MM.1S (cell line): ENCODE results near the gene NTRK3.

Experiments used
- DNase-seq: peaks from one replicate; pipeline ENCODE4 v3.0.0-alpha.2; 2015
- H2AFZ ChIP-seq: fragments of 300-600 bp; sonication (generic); 2 replicates; pipeline ENCODE4 v1.6.0; 2016; ENCODE audit warnings: antibody characterized with exemption, low read length
- H3F3A ChIP-seq: fragments of 300-600 bp; sonication (generic); 2 replicates; pipeline ENCODE4 v1.6.1; 2016; ENCODE audit warnings: mild to moderate bottlenecking, antibody characterized with exemption, low read length, moderate library complexity, mixed read lengths; ENCODE audit not compliant: insufficient read depth
- H3K27ac ChIP-seq: fragments of 300-600 bp; sonication (generic); 2 replicates; pipeline ENCODE4 v1.5.1; 2016; ENCODE audit warnings: mild to moderate bottlenecking, low read length
- H3K27me3 ChIP-seq: fragments of 300-600 bp; sonication (generic); replicated peaks from 2 replicates; pipeline ENCODE4 v1.6.0; 2016; ENCODE audit warnings: low read length; ENCODE audit not compliant: insufficient read depth
- H3K36me3 ChIP-seq: fragments of 300-600 bp; sonication (generic); replicated peaks from 2 replicates; pipeline ENCODE4 v1.6.1; 2016; ENCODE audit warnings: mild to moderate bottlenecking, low read length, mixed read lengths; ENCODE audit not compliant: insufficient read depth
- H3K4me1 ChIP-seq: fragments of 300-600 bp; sonication (generic); 2 replicates; pipeline ENCODE4 v1.6.1; 2016; ENCODE audit warnings: low read length, mixed read lengths
- H3K4me2 ChIP-seq: fragments of 300-600 bp; sonication (generic); 2 replicates; pipeline ENCODE4 v1.6.0; 2016; ENCODE audit warnings: low read depth, low read length
- H3K4me3 ChIP-seq: fragments of 300-600 bp; sonication (generic); 2 replicates; pipeline ENCODE4 v1.5.1; 2016; ENCODE audit warnings: low read length, mixed read lengths
- H3K79me2 ChIP-seq: fragments of 300-600 bp; sonication (generic); 2 replicates; pipeline ENCODE4 v1.6.1; 2016; ENCODE audit warnings: mixed run types, low read length, mixed read lengths
- H3K9ac ChIP-seq: fragments of 300-600 bp; sonication (generic); 2 replicates; pipeline ENCODE4 v1.6.1; 2016; ENCODE audit warnings: low read length, mixed read lengths
- H3K9me2 ChIP-seq: fragments of 300-600 bp; sonication (generic); replicated peaks from 2 replicates; pipeline ENCODE4 v1.6.1; 2016; ENCODE audit warnings: mild to moderate bottlenecking, low read length, mixed read lengths; ENCODE audit not compliant: insufficient read depth
- H3K9me3 ChIP-seq: fragments of 300-600 bp; sonication (generic); replicated peaks from 2 replicates; pipeline ENCODE4 v1.6.1; 2016; ENCODE audit warnings: mild to moderate bottlenecking, low read length, mixed read lengths; ENCODE audit not compliant: insufficient read depth
- H4K20me1 ChIP-seq: fragments of 300-600 bp; sonication (generic); 2 replicates; pipeline ENCODE4 v1.6.1; 2016; ENCODE audit warnings: mild to moderate bottlenecking, low read length, moderate library complexity, mixed read lengths; ENCODE audit not compliant: insufficient read depth
- EZH2 ChIP-seq: fragments of 300-600 bp; sonication (generic); optimal IDR thresholded peaks from 2 replicates; pipeline ENCODE3; 2017; ENCODE audit warnings: low read depth, mild to moderate bottlenecking, antibody characterized with exemption, low read length, mixed read lengths
- EZH2phosphoT487 ChIP-seq: fragments of 300-600 bp; sonication (generic); IDR thresholded peaks from 2 replicates; pipeline ENCODE4 v1.6.1; 2018; ENCODE audit warnings: antibody characterized with exemption, low read length
- TF ChIP-seq, protein P1 (sequence below): fragments of 300-600 bp; sonication (generic); IDR thresholded peaks from 2 replicates; pipeline ENCODE4 v1.5.1; 2016; ENCODE audit warnings: antibody characterized with exemption, low read length, mixed read lengths

Gene NTRK3

DNA sequence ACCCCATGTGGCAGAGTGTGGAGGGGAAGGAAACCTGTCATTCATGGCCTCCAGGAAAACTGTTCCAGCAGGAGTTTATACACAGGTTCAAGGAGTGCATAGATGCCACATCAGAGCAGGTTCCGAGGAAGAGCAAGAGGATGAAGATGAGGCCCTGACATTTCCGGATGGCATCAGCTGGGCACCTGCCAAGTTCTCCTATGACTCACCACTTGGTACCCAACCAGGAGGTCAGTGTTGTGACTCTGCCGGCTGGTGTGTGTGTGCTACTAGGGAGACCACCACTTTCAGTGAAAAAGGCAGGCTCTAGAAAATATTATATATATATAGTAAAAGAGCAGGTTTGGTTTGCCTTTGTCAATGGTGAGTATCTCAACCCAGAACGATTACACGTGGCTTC, 69.3 kb downstream of the NTRK3 start:
- H3K27me3 ChIP-seq, result no peaks in the 10 kb centered on the region
- H3K79me2 ChIP-seq, result no peaks in the 10 kb centered on the region
- H3K4me3 ChIP-seq, result no peak overlapping the region
- H3K9ac ChIP-seq, result no peak overlapping the region
- no peak overlapping the region for H2AFZ ChIP-seq
- no peaks in the 10 kb centered on the region for H3K9me3 ChIP-seq
- H3K4me1 ChIP-seq, result peaks cover 3% of the 10 kb centered on the region; the same call in 1 of the 2 replicates
- H3K9me2 ChIP-seq, result no peaks in the 10 kb centered on the region
- no peaks in the 10 kb centered on the region for H3F3A ChIP-seq
- H4K20me1 ChIP-seq, result no peaks in the 10 kb centered on the region
- no peaks in the 10 kb centered on the region for H3K36me3 ChIP-seq
- H3K27ac ChIP-seq, result peak overlapping the region; percentile 33; the same call in 1 of the 2 replicates
- TF ChIP-seq, protein P1, sequence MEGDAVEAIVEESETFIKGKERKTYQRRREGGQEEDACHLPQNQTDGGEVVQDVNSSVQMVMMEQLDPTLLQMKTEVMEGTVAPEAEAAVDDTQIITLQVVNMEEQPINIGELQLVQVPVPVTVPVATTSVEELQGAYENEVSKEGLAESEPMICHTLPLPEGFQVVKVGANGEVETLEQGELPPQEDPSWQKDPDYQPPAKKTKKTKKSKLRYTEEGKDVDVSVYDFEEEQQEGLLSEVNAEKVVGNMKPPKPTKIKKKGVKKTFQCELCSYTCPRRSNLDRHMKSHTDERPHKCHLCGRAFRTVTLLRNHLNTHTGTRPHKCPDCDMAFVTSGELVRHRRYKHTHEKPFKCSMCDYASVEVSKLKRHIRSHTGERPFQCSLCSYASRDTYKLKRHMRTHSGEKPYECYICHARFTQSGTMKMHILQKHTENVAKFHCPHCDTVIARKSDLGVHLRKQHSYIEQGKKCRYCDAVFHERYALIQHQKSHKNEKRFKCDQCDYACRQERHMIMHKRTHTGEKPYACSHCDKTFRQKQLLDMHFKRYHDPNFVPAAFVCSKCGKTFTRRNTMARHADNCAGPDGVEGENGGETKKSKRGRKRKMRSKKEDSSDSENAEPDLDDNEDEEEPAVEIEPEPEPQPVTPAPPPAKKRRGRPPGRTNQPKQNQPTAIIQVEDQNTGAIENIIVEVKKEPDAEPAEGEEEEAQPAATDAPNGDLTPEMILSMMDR, result no peak
- TF ChIP-seq EZH2phosphoT487 (no peak), EZH2 (no peak)
- H3K4me2 ChIP-seq, result 0 out of 2 replicates have a peak overlapping the region, but pooled peaks have one; percentile 10
- peak; percentile 19 for DNase-seq

DNA sequence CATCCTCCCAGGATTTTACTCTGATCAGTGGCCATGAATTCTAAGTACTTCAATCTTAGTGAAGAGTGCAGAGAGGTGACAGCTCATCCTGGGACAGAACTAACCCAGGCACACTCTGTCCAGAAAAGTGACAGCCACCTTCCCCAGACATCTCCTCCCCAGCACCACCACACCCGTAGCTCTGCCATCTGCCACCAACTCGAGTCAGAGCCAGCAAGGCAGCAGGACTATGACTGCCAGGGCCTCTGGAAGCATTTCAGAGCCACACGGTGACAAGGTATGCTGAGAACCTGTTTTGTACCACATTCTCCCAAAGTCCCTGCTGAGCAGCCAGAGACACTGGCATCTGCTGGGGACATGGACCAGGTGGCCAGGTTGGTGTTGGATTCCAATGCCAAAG, 71.0 kb downstream of the NTRK3 start:
- no peaks in the 10 kb centered on the region for H3K9me2 ChIP-seq

DNA sequence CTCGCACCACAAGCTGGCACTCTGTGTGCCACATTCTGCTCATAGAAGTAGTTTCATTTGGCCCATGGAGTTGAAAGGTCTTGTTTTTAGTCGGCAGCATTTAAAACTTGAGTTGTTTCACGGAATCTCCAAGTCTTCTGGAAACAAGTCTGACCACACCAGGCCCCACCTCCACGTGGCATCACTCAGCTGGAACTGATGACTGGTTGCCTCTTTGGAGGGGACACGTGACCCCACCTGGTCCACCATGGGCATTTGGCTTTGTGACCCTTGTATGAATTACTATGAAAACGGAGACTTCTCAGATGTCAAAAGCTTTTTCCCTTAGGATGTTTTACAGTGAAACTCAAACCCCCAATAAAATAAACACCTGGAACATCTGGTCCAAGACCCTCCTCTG, 74.9 kb downstream of the NTRK3 start:
- Histone ChIP-seq H3K36me3 (no peaks in the 10 kb centered on the region), H3K27ac (no peak overlapping the region), H3K9ac (no peak overlapping the region), H2AFZ (no peak overlapping the region), H3K4me1 (peaks cover 38% of the 10 kb centered on the region), H3K27me3 (no peaks in the 10 kb centered on the region), H3K4me2 (no peak overlapping the region), H4K20me1 (no peaks in the 10 kb centered on the region), H3K9me2 (no peaks in the 10 kb centered on the region), H3F3A (peaks cover 26% of the 10 kb centered on the region), H3K4me3 (no peak overlapping the region), H3K79me2 (no peaks in the 10 kb centered on the region), H3K9me3 (no peaks in the 10 kb centered on the region)
- TF ChIP-seq EZH2phosphoT487 (no peak), EZH2 (no peak)
- TF ChIP-seq, protein P1, result no peak
- DNase-seq, result no peak

More for the DNA sequence above, 71.0 kb downstream of the NTRK3 start:
- no peak for TF ChIP-seq EZH2
- TF ChIP-seq, protein P1, result no peak
- TF ChIP-seq EZH2phosphoT487, result no peak
- Histone ChIP-seq H3K79me2 (no peaks in the 10 kb centered on the region), H3K27me3 (no peaks in the 10 kb centered on the region), H2AFZ (no peak overlapping the region), H3K4me2 (no peak overlapping the region), H3K9me3 (no peaks in the 10 kb centered on the region), H3K9ac (no peak overlapping the region), H3K4me3 (no peak overlapping the region), H3K27ac (no peak overlapping the region), H3F3A (peaks cover 2% of the 10 kb centered on the region; the same call in 1 of the 2 replicates), H4K20me1 (no peaks in the 10 kb centered on the region), H3K36me3 (no peaks in the 10 kb centered on the region), H3K4me1 (peaks cover 15% of the 10 kb centered on the region)
- DNase-seq, result no peak
